ENCODE data around the gene HPN.
A peak's percentile ranks its signal among the peaks of the same experiment; 100 is the strongest.

HPN gene

DNA sequence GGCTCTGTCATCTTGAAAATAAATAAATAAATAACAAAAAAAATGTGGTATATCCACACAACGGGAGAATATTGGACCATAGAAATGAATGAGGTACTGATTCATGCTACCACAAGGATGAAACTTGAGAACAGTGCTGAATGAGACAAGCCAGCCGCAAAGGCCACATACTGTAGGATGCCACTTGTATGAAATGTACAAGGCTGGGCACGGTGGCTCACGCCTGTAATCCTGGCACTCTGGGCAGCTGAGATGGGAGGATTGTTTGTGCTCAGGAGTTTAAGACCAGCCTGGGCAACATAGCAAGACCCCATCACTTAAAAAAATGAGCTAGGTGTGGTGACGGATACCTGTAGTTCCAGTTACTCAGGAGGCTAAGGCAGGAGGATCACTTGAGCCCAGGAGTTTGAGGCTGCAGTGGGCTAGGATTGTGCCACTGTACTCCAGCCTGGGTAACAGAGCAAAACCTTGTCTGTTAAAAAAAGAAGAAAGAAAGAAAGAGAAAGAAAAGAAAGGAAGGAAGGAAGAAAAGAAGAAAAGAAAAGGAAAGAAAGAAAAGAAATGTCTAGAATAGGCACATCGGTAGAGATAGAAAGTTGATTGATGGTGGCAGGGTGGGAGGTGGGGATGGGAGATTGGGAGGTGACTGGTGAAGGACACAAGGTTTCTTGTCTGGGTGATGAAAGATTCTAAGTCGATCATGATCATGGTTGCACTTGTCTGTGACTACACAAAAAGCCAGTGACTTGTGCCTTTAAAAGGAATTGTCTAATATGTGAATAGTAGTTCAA is 20.3 kb downstream of the HPN start:
- DNase-seq (ENCODE audit: low read depth in 3 of 3), result no peak

DNA sequence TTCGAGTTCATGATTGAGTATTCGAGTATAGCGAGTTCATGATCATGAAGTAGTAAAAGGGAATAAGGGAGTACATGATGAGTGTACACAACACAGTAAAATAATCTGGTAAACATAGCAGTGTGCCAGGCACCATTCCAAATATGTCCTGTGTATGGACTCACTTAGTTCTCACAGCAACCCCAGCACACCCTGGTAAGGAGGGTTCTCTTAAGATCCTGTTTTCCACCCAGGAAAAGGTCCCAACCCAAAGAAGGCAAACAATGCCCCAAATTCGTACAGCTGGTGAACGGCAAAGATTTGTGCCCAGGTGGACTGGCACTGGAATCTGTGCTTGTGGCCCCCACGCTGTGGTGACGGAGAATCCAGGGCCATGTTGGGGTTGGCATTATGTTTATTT is 21.4 kb downstream of the HPN start:
- DNase-seq (ENCODE audit: low read depth in 3 of 3), result no peak

GRCh38 chr19:35063940-35064818 is 22.7 kb downstream of the HPN start:
- no peak for DNase-seq (ENCODE audit: low read depth in 3 of 3)

DNA sequence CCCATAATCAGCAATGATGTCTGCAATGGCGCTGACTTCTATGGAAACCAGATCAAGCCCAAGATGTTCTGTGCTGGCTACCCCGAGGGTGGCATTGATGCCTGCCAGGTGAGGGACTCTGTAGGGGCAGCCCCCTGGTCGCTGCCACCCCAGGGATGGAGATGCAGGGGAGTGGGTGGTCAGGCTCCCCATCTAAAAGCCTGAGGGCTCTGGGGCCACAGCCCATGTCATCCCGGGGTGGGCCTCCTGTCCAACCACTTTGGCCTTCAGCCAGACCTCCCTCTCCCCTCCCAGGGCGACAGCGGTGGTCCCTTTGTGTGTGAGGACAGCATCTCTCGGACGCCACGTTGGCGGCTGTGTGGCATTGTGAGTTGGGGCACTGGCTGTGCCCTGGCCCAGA is 24.1 kb downstream of the HPN start:
- DNase-seq (ENCODE audit: low read depth in 3 of 3), result no peak

DNA sequence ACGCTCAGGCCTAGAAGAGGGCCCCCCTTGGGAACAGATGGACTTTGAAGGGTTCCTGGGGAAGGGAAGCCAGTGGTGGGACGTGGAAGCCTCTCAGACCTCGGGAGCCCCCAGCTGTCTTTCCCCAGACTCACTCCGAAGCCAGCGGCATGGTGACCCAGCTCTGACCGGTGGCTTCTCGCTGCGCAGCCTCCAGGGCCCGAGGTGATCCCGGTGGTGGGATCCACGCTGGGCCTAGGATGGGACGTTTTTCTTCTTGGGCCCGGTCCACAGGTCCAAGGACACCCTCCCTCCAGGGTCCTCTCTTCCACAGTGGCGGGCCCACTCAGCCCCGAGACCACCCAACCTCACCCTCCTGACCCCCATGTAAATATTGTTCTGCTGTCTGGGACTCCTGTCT is 24.6 kb downstream of the HPN start:
- no peak for DNase-seq (ENCODE audit: low read depth in 3 of 3)

DNA sequence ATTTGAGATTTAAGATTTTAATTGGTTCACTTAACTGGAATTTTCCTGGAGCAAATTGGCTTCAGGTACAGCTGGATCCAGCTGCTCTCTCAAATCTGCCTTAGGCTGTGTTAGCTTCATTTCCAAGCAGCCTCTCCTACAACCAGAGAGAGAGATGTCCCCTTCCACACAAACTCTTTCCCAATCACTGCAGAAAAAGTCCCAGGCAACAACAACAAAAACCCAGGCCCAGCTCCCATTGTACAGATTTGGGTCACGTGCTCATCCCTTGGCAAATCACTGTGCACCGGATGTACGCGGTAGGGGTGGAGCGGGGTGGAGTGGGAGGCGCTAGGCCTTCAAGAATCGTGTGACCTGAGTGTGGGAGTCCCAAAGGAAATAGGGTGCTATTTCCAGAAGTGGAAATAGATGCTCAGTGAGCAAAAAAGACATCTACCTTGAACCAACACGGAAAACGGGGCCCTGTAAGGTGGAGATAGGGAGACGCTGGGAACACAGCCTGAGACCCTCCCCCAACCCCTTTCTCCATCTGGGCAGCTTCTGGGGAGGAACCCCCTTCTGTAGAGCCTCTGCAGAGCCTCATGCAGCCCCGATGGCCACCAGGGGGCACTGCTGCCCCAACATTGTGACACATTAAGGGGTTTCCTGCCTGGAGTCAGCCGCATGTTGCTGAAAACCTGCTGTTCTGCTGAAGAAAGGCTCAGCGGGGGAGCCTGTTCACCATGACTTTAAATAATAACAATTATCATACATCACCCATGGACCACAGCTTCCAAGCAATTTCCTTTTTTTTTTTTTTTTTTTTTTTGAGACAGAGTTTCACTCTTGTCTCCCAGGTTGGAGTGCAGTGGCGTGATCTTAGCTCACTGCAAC is 25.4 kb downstream of the HPN start:
- DNase-seq (ENCODE audit: low read depth in 3 of 3), result peak; percentile 84 to 93 (median 90)

DNA sequence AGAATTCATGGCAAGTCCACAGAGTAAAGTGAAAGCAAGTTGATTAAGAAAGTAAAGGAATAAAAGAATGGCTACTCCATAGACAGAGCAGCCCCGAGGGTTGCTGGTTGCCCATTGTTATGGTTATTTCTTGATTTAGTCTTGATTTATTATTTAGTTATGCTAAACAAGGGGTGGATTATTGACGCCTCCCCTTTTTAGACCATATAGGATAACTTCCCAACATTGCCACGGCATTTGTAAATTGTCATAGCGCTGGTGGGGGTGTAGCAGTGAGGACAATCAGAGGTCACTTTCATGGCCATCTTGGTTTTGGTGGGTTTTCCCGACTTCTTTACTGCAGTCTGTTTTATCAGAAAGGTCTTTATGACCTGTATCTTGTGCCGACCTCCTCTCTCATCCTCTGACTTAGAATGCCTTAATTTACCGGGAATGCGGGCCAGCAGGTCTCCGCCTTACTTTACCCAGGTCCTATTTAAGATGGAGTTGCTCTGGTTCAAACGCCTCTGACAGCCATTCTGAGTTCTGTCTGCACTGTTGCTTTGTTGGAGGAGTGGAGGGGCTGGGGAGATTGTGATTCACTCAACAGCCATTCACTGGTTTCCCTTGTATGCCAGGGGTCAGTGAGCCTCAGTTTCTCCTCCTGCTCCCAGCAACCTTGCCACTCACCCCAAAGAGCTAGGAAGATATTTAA is 27.6 kb downstream of the HPN start:
- DNase-seq (ENCODE audit: low read depth in 3 of 3), result no peak

GRCh38 chr19:35069696-35070095 is 28.2 kb downstream of the HPN start:
- no peak for DNase-seq (ENCODE audit: low read depth in 3 of 3)

GRCh38 chr19:35070471-35070870 is 28.9 kb downstream of the HPN start:
- DNase-seq (ENCODE audit: low read depth in 3 of 3), result no peak

- no peak for DNase-seq (ENCODE audit: low read depth in 3 of 3)
Observed at GRCh38 chr19:35073516-35073915, 32.0 kb downstream of the HPN start.

DNA sequence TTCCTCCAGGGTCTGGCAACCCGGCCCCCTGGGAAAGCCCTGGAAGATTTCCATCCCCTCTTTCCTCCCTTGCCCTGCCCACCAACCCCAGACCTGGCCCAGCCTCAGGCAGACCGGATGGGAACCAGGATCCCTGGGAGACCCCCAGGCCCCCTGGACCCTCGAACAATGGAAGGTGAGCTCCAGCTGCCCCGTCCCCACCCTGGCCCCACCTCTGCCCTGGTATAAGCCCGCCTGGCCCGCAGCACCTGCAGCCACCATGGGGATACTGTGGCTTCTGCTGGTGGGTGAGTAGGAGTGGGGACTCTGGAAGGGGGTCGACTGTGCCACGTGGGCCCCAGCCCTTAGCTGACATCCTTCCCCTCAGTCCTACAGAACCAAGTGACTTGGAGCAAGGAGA is 32.4 kb downstream of the HPN start:
- no peak for DNase-seq (ENCODE audit: low read depth in 3 of 3)

DNA sequence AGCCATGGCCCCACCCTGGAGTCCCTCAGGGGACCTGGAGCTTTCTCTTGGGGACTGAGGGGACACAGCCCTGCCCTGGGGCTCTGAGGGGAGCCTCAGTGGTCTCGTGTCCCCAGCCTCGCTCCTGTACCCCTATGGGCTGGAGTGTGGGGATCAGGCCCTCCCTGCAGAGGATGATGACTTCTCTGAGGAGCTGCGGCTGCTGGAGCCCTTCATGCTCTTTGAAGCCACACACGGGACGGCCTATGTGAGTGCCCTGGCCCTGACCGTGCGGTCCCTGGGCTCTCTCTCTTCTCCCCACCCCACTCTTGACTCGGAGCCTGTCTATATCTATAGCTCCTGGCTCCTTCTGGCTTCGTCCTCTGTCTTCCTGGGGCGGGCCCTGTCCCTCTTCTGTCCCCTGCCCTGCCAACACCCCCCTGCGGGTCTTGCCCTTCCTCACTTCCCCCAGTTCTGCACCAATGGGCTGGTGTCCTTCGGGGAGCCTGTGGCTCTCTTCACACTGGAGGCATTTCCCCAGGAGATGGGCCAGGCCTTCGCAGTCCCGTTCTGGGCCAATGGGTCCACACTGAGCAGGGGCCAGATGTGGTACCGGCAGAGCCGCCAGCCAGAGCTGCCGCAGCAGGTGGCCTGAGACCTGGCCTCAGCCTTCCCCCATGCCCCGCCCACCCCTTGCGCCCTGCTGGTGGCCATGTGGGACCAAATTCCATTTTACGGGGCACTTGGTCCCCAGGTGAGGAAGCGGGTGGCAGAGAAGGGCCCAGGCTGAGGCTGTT is 33.1 kb downstream of the HPN start:
- no peak for DNase-seq (ENCODE audit: low read depth in 3 of 3)

- no peak for DNase-seq (ENCODE audit: low read depth in 3 of 3)
Observed at GRCh38 chr19:35075202-35076025, 33.9 kb downstream of the HPN start.

DNA sequence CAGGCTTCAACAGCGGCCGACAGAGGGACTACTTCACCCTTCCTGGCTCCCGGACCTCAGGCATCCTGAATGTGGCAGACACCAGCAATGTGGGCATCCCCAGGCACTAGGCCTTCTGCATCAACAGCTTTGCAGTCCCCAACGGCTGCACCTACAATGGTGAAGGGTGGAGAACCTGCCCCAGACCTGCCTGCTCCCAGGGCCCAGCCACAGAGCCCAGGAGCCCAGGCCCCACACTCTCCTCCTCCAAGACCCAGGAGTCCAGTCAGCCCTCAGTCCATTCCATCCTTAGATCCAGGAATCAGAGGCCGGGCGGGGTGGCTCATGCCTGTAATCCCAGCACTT is 34.5 kb downstream of the HPN start:
- DNase-seq (ENCODE audit: low read depth in 3 of 3), result no peak

GRCh38 chr19:35076657-35077056 is 35.1 kb downstream of the HPN start:
- DNase-seq (ENCODE audit: low read depth in 3 of 3), result no peak

- no peak for DNase-seq (ENCODE audit: low read depth in 3 of 3)
Observed at GRCh38 chr19:35077411-35078223, 36.1 kb downstream of the HPN start.

DNA sequence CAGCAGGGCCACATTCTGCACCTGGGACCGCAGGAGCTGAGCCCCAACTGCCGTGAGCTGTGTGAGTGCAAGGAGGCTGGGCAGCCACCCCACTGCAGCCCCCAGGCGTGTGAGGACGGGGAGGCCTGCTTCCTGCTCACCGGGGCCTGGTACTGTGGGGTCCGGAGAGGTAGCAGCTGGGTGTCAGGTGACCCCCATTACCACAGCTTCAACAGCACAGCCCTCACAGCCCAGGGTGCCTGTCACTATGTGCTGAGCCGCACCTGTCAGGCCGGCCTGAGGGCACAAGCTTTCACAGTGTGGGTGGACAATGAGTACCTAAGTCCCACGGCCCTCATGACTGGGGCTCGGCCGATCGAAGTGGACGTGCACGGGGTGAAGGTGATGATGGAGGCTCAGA is 38.3 kb downstream of the HPN start:
- no peak for DNase-seq (ENCODE audit: low read depth in 3 of 3)

DNA sequence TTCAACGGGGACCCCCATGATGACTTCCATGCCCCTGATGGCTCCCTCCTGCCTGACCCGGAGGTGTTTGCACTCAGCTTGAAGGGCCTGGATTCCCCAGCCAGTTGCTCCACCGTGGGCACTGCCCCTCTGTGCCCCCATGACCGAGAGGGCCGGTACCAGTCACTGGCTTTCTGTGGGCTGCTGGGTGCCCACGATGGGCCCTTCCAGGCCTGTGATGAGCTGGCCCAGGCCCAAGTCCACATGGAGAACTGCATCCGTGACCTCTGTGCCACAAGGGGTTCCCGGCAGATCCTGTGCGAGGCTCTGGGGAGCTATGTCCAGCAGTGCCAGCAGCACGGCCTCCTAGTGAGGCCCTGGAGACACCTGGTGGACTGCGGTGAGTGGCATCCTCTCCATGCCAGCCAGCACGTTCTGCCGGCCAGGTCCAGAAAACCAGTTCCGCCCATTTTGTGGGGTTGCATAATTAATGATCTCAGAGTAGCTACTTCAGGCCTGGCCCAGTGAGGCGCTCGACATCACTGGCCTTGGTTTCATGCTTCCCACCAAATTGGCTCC is 39.2 kb downstream of the HPN start:
- DNase-seq (ENCODE audit: low read depth in 3 of 3), result no peak

- no peak for DNase-seq (ENCODE audit: low read depth in 3 of 3)
Observed at GRCh38 chr19:35081201-35081600, 39.7 kb downstream of the HPN start.

Measured in stimulated activated CD4-positive, alpha-beta T cell treated with anti-CD3 and anti-CD28 coated beads, TNF-alpha, amount 100 ng/mL, for 48 hours (primary cell).